GM20000 (cell line): Measurements from ENCODE around the gene OR1J4.
A peak's percentile ranks its signal among the peaks of the same experiment; 100 is the strongest.

Experiments
- DNase-seq: peaks from one replicate; pipeline ENCODE4 v3.0.0; 2012; ENCODE audit warnings: low spot score
- TF ChIP-seq, protein P1 (sequence below): IDR thresholded peaks from 2 replicates; pipeline ENCODE4 v1.5.1; 2012; ENCODE audit warnings: mild to moderate bottlenecking, control low read depth; ENCODE audit errors: extremely low read depth, missing control alignments

OR1J4 gene, protein sequence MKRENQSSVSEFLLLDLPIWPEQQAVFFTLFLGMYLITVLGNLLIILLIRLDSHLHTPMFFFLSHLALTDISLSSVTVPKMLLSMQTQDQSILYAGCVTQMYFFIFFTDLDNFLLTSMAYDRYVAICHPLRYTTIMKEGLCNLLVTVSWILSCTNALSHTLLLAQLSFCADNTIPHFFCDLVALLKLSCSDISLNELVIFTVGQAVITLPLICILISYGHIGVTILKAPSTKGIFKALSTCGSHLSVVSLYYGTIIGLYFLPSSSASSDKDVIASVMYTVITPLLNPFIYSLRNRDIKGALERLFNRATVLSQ

DNA sequence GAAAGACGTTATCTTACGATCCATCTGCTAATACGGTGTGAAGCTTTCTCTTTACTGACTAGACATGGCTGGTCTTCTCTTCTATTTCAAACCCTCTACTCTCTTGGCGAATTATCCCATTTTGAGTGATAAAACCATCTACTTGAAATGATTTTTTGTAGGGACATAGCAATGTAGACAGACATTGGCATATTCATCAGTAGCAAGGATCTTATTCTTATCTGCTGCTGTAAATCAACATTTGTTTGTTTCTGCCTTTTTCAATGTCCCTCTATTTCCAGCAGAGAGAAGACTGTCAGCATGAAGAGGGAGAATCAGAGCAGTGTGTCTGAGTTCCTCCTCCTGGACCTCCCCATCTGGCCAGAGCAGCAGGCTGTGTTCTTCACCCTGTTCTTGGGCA lies at the start of gene OR1J4:
TSS of gene OR1J4 (plus strand) at position 301 of the 400 bp plus-strand sequence. CDS start at position 301, 0 bp downstream.
- DNase-seq, result no peak
- TF ChIP-seq, protein P1, sequence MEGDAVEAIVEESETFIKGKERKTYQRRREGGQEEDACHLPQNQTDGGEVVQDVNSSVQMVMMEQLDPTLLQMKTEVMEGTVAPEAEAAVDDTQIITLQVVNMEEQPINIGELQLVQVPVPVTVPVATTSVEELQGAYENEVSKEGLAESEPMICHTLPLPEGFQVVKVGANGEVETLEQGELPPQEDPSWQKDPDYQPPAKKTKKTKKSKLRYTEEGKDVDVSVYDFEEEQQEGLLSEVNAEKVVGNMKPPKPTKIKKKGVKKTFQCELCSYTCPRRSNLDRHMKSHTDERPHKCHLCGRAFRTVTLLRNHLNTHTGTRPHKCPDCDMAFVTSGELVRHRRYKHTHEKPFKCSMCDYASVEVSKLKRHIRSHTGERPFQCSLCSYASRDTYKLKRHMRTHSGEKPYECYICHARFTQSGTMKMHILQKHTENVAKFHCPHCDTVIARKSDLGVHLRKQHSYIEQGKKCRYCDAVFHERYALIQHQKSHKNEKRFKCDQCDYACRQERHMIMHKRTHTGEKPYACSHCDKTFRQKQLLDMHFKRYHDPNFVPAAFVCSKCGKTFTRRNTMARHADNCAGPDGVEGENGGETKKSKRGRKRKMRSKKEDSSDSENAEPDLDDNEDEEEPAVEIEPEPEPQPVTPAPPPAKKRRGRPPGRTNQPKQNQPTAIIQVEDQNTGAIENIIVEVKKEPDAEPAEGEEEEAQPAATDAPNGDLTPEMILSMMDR, result no peak

DNA sequence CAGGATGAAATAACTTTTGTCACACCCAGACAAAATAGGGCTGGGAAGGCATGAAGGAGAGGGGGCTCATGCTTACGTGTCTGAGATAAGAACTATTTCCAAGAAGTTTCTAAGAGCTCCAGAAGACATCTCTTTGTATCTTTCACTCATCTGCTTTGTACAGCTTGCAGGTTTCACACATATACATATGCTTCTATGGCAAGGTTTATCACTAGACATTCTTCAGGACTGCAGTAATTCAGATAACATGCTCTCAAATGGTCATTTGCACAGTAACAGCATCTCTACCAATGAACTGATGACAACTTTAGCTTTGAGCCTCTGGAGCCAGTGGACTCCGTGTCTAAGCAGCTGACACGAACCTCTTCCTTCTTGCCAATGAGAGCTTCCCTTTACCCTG lies 44.4 kb upstream of the OR1J4 start:
- no peak for DNase-seq
- TF ChIP-seq, protein P1, result no peak

DNA sequence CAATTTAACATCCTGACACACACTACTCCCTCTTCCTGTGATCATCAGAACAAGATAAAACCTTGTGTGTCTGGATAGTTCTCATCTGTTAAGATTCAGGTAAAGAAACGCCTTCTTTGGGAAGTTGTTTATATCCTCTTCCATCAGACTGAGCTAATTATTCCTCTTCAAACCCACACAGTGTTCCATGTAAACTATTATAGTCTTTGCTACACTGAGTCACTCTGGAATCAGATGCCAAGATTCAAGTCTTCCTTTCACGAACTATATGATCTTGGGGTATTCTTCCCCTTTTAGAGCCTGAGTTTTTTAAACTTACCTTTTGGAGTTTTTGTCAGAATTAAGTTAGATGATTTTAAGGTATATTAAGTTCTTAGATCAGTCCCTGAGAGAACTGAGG lies 43.2 kb upstream of the OR1J4 start:
- DNase-seq, result no peak
- TF ChIP-seq, protein P1, result no peak

DNA sequence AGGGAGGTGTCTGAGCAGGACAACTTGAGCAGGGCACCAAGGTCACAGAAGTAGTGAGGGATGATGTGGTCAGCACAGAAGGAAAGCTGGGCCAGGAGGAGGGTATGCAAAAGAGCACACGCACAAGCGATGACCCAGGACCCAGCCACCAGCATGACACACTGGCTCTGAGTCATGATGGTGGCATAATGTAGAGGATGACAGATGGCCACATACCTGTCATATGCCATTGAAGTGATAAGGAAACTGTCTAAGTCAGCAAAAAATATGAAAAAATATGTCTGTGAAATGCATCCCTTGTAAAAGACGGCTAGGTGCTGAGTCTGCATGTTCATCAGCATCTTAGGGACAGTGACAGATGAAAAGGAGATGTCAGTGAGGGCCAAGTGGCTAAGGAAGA lies 41.6 kb upstream of the OR1J4 start:
- no peak for DNase-seq
- TF ChIP-seq, protein P1, result no peak

DNA sequence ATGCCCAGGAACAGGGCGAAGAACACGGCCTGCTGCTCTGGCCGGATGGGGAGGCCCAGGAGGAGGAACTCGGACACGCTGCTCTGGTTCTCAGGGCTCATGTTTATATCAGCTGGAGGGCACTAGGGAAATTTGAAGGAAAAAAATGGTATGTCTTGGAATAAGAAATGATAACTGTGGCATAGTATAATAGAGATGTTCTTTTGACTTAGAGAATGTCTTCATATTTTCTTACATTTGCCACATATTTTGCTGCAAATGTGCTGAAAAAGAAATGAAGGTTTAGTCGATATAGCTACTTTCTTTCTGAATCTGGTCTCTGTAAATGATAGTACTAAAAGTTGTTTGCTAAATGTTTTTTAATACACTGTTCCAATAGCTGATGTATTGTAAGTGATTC lies 41.1 kb upstream of the OR1J4 start, which contains the start of gene OR1J1:
TSS of gene OR1J1 (minus strand) at position 101 of the 400 bp plus-strand sequence. CDS start at position 101, 0 bp downstream.
- TF ChIP-seq, protein P1, result no peak
- no peak for DNase-seq

DNA sequence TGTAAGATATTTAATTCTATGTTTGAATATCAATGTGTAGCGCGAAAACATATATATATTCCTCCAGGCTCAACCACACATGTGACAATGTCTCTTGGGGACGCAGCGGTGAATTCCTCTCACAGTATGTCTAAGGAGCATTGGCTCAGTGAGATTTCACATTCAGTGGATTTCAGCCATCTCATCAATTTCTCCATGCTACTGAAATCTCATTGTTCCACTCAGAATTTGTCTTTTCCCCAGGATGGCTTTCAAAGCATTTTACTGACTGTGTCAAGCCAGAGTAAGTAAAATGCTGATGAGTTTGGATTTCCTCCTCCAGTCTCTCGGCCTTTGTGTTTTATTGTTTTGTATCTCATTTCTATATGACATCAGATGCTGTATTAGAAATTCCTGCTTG lies 39.9 kb upstream of the OR1J4 start:
- DNase-seq, result no peak

DNA sequence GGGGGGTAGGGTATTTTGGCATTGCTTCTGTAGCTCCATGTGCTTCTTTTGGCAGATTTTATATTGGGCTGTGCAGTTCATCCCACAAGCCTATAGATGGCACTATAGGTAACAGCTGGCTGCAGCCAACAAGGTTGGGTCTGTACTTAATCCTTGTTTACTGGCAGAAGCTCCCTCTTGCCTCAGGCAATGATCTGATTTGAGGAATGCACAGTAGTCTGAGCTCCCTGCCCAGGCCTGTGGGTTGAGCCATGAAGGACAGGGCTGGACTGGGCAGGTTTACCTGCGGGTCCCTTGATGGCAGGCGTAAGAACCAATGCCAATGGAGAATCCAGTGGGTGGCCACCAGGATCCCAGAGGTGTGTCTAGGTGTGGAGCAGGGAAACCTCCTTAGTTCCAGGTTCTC lies 20.1 kb upstream of the OR1J4 start:
- peak; percentile 47 for DNase-seq
- TF ChIP-seq, protein P1, result peak; percentile 75

More for the DNA sequence above, 39.9 kb upstream of the OR1J4 start:
- TF ChIP-seq, protein P1, result no peak
